SH-SY5Y (cell line): ENCODE measurements around the gene CCDC148.

Experiments
- GATA2 ChIP-seq: IDR thresholded peaks from 2 replicates; pipeline ENCODE4 v1.6.1; 2011; ENCODE audit warnings: mild to moderate bottlenecking, low read depth, low read length
- GATA3 ChIP-seq: IDR thresholded peaks from 2 replicates; pipeline ENCODE4 v1.6.1; 2011; ENCODE audit warnings: low read depth, mild to moderate bottlenecking, low read length, moderate library complexity

Gene CCDC148

DNA sequence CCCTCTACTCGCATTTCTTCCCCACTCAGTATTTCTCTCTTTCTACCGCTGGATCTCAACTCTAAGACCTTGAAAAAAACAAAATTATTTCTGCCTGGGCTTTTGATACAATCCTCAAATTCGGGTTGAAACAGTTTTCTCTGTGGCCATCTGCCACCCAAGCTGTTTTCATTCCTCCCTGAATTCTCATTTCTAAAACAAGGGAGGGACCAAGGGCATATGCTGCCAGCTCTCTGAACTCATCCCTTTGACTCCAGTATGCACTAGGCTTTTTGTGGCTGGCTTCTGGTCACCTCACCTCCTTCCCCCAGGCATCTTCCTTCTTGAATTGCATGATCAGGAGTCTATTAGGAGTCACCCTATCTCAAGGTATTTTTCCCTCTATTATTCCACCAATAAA is 49.5 kb downstream of the CCDC148 start:
- TF ChIP-seq GATA3 (no peak), GATA2 (no peak)

DNA sequence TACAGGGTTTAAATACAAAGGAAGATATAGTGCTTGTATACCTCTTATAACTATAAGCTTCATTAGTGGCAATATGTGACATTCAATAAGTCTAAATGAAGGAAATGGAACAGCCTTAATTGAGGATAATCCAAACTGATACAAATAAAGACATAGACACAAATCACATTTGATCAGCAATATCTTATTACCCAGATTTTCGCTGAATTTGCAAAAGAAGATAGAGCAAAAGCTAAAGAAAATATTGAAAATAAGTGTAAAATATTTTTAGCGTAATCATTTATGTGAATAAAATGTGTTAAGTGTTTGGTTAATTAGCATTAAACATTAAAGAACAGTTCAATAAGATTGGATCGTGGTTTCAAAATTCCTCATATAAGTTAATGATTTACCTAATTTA is 51.2 kb downstream of the CCDC148 start:
- TF ChIP-seq GATA2: no peak
- no peak for TF ChIP-seq GATA3

DNA sequence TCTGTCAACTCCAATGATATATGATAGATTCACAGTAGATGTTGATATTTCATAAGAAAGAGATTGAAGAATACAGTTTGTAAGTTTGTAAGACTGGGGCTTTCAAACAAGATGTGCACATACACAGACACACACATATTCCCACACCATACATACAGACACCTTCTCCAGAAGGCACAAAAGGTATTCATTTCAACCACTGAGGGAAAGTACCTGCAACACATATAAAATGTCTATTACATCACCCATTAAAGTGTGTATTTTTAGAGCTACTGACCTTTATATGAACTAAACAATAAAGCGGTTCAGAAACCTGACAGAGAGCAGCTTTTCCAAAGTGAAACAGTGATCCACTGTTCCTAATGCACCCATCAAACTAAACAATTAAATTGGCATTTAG is 53.3 kb downstream of the CCDC148 start:
- TF ChIP-seq GATA3 (no peak), GATA2 (no peak)

DNA sequence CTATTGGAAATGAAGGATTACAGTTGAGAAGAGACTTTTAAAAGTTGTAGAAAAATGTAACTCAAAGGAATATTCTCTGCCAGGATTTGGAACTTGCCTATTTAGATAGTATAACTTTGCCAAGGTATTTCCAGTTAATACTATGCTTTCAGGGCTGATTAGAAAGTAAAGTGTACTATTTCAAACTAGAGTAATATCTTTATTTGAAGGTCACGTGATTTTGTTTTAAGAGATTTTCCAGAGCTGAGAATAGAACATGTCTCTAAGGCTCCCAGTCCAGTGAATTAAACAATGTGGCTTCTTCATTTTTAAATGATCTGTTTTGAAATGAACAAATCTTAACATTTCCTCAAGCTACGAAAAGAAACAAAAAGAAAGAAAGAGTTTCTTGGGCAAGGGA is 53.9 kb downstream of the CCDC148 start:
- TF ChIP-seq GATA3: no peak
- no peak for TF ChIP-seq GATA2

DNA sequence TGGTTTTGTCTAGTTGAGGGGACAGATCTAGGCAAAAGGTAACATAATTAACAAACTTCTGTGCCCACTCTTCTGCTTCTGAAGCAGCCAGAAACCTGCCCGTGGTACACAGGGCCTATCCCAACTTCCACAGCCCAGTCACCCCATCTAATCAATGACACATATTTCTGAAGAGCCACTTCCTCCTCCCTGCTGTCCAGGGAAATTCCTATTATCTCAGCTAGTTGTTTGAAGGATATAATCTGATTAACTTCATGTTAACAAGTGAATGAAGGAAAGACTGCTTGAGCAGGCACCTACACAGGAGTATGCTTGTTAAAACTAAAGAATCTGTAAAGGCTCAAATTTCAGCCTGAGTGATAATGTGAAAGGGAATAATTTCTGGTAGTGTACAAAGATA is 61.4 kb downstream of the CCDC148 start:
- TF ChIP-seq GATA3 (no peak), GATA2 (no peak)

DNA sequence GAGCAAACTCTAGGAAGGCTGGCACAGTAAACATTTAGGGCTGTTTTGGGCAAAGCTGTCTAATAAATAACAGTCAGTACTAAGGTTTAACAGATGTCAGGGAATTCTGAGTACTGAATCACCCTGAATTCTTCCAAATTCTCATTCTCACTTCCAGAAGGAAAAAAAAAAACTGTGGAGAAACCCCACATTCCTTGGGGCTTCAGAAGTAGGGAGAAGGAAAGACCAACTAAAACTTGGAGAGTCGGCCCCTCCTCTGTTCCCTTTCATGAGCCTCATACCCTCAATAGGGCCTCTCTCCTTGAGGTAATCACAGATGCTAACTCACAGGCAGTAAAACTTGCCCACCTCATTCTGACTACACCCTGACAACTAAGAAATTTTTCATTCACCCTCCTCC is 62.1 kb downstream of the CCDC148 start:
- TF ChIP-seq GATA2: no peak
- no peak for TF ChIP-seq GATA3

DNA sequence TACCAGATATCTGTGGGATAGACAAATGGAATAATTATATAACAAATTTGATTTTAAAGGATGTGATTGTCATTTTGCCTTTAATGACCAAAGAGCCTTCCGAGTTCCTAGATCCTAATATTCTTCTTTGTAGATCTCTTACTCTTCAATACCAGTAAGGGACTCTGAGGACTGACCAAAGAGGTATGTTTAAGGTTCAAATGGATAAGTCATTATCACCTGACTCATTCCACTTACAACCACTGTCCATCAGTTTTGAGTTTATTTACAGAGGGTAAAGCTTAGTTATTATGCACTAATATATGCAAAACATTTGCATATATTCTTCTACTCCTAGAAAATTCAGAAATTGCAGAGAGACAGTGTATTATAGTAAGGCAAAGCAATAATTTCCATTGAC is 62.7 kb downstream of the CCDC148 start:
- TF ChIP-seq GATA3 (no peak), GATA2 (no peak)

DNA sequence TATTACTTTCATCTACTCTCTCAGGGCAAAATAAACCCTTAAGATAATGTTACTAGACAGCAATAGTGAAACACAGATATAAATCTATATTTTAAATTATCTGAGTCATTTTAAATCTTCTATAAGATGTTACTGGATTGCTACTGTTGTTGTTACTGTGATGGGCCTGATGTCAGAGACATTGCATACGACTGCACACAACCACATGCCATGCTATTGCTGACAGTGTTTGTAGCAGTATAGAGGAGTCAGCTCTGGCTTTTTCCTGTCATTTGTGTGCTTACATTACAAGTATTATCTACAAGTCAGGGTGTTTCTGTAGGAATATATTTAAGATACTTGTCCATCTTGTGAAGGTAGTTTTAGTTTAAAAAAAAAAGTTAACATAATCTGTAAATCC is 63.9 kb downstream of the CCDC148 start:
- no peak for TF ChIP-seq GATA2
- no peak for TF ChIP-seq GATA3

DNA sequence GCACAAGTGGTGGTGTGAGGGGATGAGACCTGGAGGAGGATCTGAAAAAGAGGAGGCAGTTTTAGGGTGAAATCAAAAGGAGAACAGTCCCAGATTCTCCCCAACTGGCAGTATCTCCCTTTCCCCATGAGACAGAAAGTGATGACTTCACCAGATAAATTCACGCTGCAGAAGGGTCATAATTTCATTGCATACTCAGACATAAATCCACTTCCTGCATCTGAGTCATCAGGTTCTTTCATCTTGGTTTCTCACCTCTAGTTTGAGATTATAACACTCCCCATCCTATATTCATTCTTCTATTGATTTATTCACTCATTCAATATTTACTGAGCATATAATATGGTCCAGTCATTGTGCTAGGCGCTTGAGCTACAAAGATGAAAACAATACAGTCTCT is 64.7 kb downstream of the CCDC148 start:
- no peak for TF ChIP-seq GATA2
- TF ChIP-seq GATA3: no peak

DNA sequence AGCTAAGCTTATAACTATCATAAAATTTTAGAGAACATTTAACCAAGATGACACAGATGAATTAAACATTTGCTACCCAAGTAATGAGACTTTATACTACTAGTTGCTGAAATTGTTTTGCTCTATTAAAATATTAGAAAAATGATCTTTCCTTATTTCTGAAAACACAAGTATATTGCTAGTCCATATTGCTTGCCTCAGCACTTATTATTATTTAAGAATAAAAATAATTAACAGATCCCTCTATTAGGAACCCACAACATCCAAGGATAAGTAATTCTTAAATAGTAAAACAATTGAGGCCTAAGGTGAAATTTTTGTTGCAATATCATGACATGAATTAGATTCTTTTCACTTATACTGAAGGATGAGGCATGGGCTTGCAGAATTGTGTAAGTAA is 65.2 kb downstream of the CCDC148 start:
- TF ChIP-seq GATA2 (no peak), GATA3 (no peak)

DNA sequence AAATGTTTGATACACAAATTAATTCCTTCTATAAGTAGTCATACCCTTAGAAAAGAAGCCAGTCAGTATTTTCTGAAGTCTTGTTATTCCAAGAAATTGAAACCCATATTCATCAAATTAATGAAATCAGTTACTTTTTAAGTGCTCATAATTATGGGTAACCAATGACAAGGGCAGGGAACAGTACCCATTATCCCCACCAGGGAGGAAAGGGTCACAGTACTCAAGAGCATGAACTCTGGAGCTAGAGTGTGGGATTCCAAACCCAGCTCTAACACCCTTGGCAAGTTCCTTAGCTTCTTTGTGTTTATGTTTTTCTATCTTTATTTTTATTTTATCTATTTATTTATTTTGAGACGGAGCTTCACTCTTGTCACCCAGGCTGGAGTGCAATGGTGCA is 68.4 kb downstream of the CCDC148 start:
- no peak for TF ChIP-seq GATA3
- no peak for TF ChIP-seq GATA2

DNA sequence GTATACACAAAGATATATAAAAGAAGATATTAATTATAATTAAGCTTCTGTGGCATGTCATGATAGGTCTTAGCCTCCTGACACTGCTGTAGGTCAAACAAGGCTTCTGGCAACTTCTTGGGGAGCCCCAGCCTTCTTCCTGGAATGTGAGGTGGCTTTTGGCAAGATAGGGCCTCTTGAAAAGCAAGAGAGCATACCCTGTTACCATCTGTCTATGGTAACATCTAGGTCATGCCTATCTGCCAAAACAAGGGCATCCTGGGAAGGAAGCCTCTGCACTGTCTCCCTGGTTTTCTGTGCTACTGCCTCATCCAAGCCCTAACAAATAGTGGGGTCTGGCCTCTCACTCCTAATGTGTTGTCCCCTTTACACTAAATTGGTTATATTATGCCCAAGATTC is 70.9 kb downstream of the CCDC148 start:
- TF ChIP-seq GATA2: no peak
- TF ChIP-seq GATA3: no peak

DNA sequence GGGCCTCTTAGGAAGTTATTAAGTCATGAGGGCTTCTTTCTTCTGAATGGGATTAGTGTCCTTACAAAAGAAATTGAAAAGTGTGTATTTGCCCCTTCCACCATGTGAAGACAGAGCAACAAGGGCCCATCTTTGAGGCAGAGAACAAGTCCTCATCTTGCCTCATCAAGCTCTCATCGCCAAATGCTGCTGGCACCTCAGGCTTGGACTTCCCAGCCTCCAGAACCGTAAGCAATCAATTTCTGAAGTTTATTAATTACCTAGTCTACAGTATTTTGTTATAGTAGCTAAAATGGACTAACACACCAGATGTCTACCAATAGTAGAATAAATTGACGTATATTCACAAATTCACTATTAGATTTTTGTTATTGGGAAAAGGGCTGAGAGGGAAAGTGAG is 74.6 kb downstream of the CCDC148 start:
- TF ChIP-seq GATA2: no peak
- TF ChIP-seq GATA3: no peak

DNA sequence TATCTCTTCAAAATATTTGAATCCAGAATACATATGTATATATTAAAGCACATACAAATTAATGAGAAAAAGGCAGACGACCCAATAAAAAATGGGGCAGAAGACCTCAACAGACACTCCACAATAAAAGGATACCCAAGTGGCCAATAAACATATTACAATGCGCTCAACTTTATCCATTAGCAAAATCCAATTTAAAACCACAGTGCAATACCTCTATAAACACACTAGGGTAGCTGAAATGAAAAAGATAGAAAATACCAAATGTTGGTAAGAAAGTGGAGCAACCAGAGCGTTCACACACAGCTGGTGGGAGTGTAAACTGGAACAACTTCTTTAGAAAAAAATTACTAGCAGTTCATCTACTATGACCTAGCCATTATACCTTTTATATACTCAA is 75.3 kb downstream of the CCDC148 start:
- TF ChIP-seq GATA3 (no peak), GATA2 (no peak)

DNA sequence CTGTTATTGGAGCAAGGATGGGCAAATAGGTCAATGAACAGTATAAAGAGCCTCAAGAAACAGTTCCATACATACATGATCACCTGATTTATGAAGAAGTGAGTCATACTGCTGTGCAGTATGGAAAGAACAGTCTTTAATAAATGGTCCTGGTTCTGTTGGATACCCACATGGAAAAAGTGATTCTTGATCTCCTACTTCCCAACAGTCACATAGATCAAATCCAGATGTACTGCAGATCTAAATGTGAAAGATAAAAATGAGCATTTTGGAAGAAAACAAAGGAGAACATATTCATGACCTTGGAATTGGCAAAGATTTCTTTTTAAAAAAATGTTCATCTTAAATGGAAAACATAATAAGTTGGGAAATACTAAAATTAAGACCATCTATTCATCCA is 75.8 kb downstream of the CCDC148 start:
- no peak for TF ChIP-seq GATA3
- TF ChIP-seq GATA2: no peak

DNA sequence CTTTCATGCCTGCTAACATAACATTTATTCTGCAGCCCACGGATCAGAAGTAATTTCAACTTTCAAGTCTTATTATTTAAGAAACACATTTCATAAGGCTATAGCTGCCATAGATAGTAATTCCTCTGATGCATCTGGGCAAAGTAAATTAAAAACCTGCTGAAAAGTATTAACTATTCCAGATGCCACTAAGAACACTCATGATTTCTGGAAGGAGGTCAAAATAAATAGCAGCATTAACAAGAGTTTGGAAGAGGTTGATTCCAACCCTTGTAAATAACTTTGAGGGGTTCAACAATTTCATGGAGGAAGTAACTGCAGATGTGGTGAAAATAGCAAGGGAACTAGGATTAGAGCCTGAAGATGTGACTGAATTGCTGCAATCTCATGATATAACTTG is 77.6 kb downstream of the CCDC148 start:
- TF ChIP-seq GATA2: no peak
- no peak for TF ChIP-seq GATA3
